Measurements from ENCODE around the gene TNPO3. TPM values are rescaled to one million over a fixed set of nuclear protein-coding genes. Genes with fewer than 3 reads are reported as not detected.

TNPO3 gene
- total and polyA plus RNA-seq, 7 donors: 22.6 to 62.1 (median 37.0) TPM

GRCh38 chr7:129030440-129030839 lies 24.5 kb downstream of the TNPO3 start:
- ATAC-seq (no peak), DNase-seq (no peak)
- no peaks in the 10 kb centered on the region for H3K9me3 ChIP-seq
- 98 to 99% (median 98%) methylated on average over 3 of the region's 3 CpGs for WGBS, 3 donors
- H3K36me3 ChIP-seq (ENCODE audit: insufficient read depth in 1 of 2, low read depth in 1 of 2): peaks cover 0 to 16% of the 10 kb centered on the region in 2 donors
- intact Hi-C loops (cut with DNase I): no loop called here
- H3K27ac ChIP-seq: no peak overlapping the region
- H3K4me1 ChIP-seq: peaks cover 6% of the 10 kb centered on the region
- no peaks in the 10 kb centered on the region for H3K27me3 ChIP-seq (ENCODE audit: insufficient read depth in 3 of 3, low read length in 2 of 3)
- no peak for TF ChIP-seq CTCF (IDR thresholded peaks at IDR 0.05)
- H3K4me3 ChIP-seq: no peak overlapping the region

GRCh38 chr7:129024125-129024524 lies 30.8 kb downstream of the TNPO3 start:
- TF ChIP-seq CTCF (IDR thresholded peaks at IDR 0.05): no peak
- Histone ChIP-seq H3K4me1 (peaks cover 2% of the 10 kb centered on the region), H3K27me3 (ENCODE audit: insufficient read depth in 3 of 3, low read length in 2 of 3) (no peaks in the 10 kb centered on the region), H3K36me3 (ENCODE audit: insufficient read depth in 1 of 2, low read depth in 1 of 2) (peaks cover 0 to 11% of the 10 kb centered on the region in 2 donors), H3K4me3 (no peak overlapping the region), H3K9me3 (no peaks in the 10 kb centered on the region), H3K27ac (no peak overlapping the region)
- DNase-seq: no peak
- intact Hi-C loops (cut with DNase I): no loop called here
- 96 to 97% (median 96%) methylated on average over 3 of the region's 3 CpGs for WGBS, 3 donors
- no peak for ATAC-seq

GRCh38 chr7:129021656-129022055 lies 33.3 kb downstream of the TNPO3 start:
- intact Hi-C loops (cut with DNase I): no loop called here
- WGBS, 3 donors: 90 to 97% (median 96%) methylated on average over 2 of the region's 2 CpGs
- ATAC-seq (no peak), DNase-seq (no peak)
- no peak for TF ChIP-seq CTCF (IDR thresholded peaks at IDR 0.05)
- Histone ChIP-seq H3K9me3 (no peaks in the 10 kb centered on the region), H3K27ac (no peak overlapping the region), H3K27me3 (ENCODE audit: insufficient read depth in 3 of 3, low read length in 2 of 3) (no peaks in the 10 kb centered on the region), H3K36me3 (ENCODE audit: insufficient read depth in 1 of 2, low read depth in 1 of 2) (peaks cover 4 to 23% of the 10 kb centered on the region in 2 donors), H3K4me3 (no peak overlapping the region), H3K4me1 (no peaks in the 10 kb centered on the region)

- Histone ChIP-seq H3K9me3 (no peaks in the 10 kb centered on the region), H3K4me3 (no peak overlapping the region), H3K27ac (no peak overlapping the region), H3K27me3 (ENCODE audit: insufficient read depth in 3 of 3, low read length in 2 of 3) (no peaks in the 10 kb centered on the region), H3K36me3 (ENCODE audit: insufficient read depth in 1 of 2, low read depth in 1 of 2) (peaks cover 9 to 59% of the 10 kb centered on the region in 2 donors), H3K4me1 (no peaks in the 10 kb centered on the region)
- intact Hi-C loops (cut with DNase I): no loop called here
- ATAC-seq (no peak), DNase-seq (no peak)
- 76 to 93% (median 80%) methylated on average over 4 of the region's 4 CpGs for whole genome bisulfite sequencing, 3 donors
- no peak for TF ChIP-seq CTCF (IDR thresholded peaks at IDR 0.05)
Measured at GRCh38 chr7:129017933-129018538, 36.9 kb downstream of the TNPO3 start.

GRCh38 chr7:129017264-129017663 lies 37.6 kb downstream of the TNPO3 start:
- peaks cover 9 to 59% of the 10 kb centered on the region in 2 donors for H3K36me3 ChIP-seq (ENCODE audit: insufficient read depth in 1 of 2, low read depth in 1 of 2)
- H3K4me3 ChIP-seq: no peak overlapping the region
- no peak for TF ChIP-seq CTCF (IDR thresholded peaks at IDR 0.05)
- no peak overlapping the region for H3K27ac ChIP-seq
- H3K27me3 ChIP-seq (ENCODE audit: insufficient read depth in 3 of 3, low read length in 2 of 3): no peaks in the 10 kb centered on the region
- DNase-seq (no peak), ATAC-seq (no peak)
- WGBS, 3 donors: 61 to 74% (median 67%) methylated on average over 2 of the region's 2 CpGs
- H3K4me1 ChIP-seq: no peaks in the 10 kb centered on the region
- no peaks in the 10 kb centered on the region for H3K9me3 ChIP-seq
- intact Hi-C loops (cut with DNase I): no loop called here
